GM12874 (cell line): ENCODE measurements around the gene MUC6.

ENCODE experiments used
- CTCF ChIP-seq: IDR thresholded peaks from 2 replicates; pipeline ENCODE4 v1.5.1; 2011; ENCODE audit warnings: low read depth, mild to moderate bottlenecking, control low read depth, low read length, moderate library complexity; ENCODE audit not compliant: insufficient read depth

MUC6 gene

GRCh38 chr11:963852-964251, 72.7 kb downstream of the MUC6 start:
- no peak for TF ChIP-seq CTCF
